Measurements from ENCODE around the gene SCGB1C1.

The SCGB1C1 gene

GRCh38 chr11:206526-207207 lies 13.8 kb downstream of the SCGB1C1 start:
- DNase-seq (ENCODE audit: low read depth), result no peak
- no peak for TF ChIP-seq CTCF (IDR thresholded peaks at IDR 0.05; ENCODE audit: control insufficient read depth, insufficient read depth, low read depth, low read length, missing control alignments)
- peak overlapping the region; percentile 91 for H3K4me3 ChIP-seq (ENCODE audit: control insufficient read depth, low read depth, low read length)

- TF ChIP-seq CTCF (IDR thresholded peaks at IDR 0.05; ENCODE audit: control insufficient read depth, insufficient read depth, low read depth, low read length, missing control alignments), result no peak
- H3K4me3 ChIP-seq (ENCODE audit: control insufficient read depth, low read depth, low read length), result peak within 1 kb of the TSS; percentile 91
- peak; percentile 97 for DNase-seq (ENCODE audit: low read depth)
These were observed 14.5 kb downstream of the SCGB1C1 start, which contains the start of the genes BET1L and RIC8A for GRCh38 chr11:207208-207862. Gene BET1L (minus strand): TSS chr11:207399. CDS start chr11:207321, 78 bp downstream. Gene RIC8A (plus strand): TSS chr11:207708. CDS start chr11:208855, 1,147 bp downstream.

GRCh38 chr11:207863-208180 lies 14.9 kb downstream of the SCGB1C1 start:
- peak overlapping the region; percentile 91 for H3K4me3 ChIP-seq (ENCODE audit: control insufficient read depth, low read depth, low read length)
- DNase-seq (ENCODE audit: low read depth), result no peak
- no peak for TF ChIP-seq CTCF (IDR thresholded peaks at IDR 0.05; ENCODE audit: control insufficient read depth, insufficient read depth, low read depth, low read length, missing control alignments)

- no peak for DNase-seq (ENCODE audit: low read depth)
- H3K4me3 ChIP-seq (ENCODE audit: control insufficient read depth, low read depth, low read length), result peak overlapping the region; percentile 91
- no peak for TF ChIP-seq CTCF (IDR thresholded peaks at IDR 0.05; ENCODE audit: control insufficient read depth, insufficient read depth, low read depth, low read length, missing control alignments)
These were observed 15.5 kb downstream of the SCGB1C1 start for GRCh38 chr11:208181-208916.

- DNase-seq (ENCODE audit: low read depth), result no peak
- TF ChIP-seq CTCF (IDR thresholded peaks at IDR 0.05; ENCODE audit: control insufficient read depth, insufficient read depth, low read depth, low read length, missing control alignments), result no peak
- peak overlapping the region; percentile 91 for H3K4me3 ChIP-seq (ENCODE audit: control insufficient read depth, low read depth, low read length)
These were observed 16.0 kb downstream of the SCGB1C1 start for GRCh38 chr11:208917-209260.

- no peak for TF ChIP-seq CTCF (IDR thresholded peaks at IDR 0.05; ENCODE audit: control insufficient read depth, insufficient read depth, low read depth, low read length, missing control alignments)
- DNase-seq (ENCODE audit: low read depth), result no peak
- peak overlapping the region; percentile 91 for H3K4me3 ChIP-seq (ENCODE audit: control insufficient read depth, low read depth, low read length)
These were observed 16.6 kb downstream of the SCGB1C1 start for GRCh38 chr11:209275-210121.
